GM21390 (cell line): Measurements from ENCODE around the gene ZNF775.

Experiments used
- ATAC-seq: cut with Tn5 transposase; IDR thresholded peaks from one replicate; pipeline ENCODE4 v1.9.1; 2021; ENCODE audit not compliant: unreplicated experiment

The ZNF775 gene

DNA sequence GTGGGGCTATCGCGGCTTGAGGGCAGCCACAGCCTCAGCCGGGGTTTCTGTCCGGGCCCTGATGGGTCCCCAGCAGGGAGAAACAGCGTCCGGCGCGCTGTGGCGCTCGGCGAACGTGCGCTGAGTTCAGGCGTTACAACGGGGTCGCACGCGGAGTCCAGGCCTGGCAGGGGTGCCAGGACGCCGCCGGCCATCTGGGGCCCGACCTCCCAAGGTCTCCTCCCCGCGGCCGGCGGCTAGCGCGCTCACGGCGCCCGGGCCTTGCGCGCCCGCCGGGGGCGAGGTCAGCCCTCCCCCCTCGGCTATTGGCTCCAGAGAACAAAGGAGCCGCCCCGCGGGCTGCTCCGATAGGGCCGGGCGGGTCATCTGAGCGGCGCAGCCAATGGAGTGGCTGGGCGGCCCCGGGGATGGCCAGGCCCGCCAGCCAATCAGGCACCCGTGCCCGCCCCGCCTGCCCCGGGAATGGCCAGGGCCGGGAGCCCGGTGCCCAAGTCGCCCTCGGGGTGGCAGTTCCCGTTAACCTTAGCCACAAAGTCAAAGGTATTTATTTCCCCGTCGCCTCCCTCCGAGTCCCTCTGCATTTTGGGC lies at the start of gene ZNF775:
ZNF775 (plus strand) TSS at position 478 of the 588 bp plus-strand sequence. CDS start 9,141 bp downstream, outside the sequence.
- peak; percentile 73 for ATAC-seq

DNA sequence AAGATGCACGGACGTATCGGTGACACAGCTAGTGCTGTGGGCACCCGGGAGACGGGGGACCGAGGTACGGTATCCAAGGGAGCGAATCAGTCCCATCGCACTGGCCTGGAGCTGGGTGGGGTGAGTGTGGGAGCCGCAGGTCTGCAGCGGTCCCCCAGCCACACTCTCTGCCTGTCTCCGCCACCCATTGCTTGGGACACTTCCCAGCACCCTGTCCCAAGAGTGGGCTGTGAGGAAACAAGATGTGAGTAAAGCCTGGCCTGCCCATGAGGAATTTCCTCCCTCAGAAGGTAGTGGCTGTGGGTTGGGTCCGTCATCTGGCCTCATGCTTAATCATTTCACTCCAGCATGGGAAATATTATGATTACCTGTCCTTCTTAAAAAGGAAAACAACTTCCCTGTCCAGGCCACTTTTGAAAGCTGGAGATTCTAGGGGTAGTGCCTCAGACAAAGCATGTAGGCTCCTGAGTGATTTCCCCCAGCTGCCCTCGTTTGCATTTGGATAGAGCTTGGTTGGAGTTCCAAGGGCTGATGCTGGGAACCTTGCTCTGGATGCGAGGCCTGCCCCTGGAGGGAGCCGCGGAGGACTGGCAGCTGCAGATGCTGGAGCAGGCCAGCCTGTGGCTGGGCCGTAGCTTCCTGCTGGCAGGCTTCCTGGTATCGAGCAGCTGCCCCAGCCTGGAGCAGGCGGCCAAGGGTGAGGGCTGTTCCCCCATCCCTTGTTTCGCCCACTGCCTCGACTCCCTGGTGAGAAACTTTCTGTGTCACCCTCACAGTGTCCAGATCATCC lies 49.6 kb upstream of the ZNF775 start:
- ATAC-seq: no peak

DNA sequence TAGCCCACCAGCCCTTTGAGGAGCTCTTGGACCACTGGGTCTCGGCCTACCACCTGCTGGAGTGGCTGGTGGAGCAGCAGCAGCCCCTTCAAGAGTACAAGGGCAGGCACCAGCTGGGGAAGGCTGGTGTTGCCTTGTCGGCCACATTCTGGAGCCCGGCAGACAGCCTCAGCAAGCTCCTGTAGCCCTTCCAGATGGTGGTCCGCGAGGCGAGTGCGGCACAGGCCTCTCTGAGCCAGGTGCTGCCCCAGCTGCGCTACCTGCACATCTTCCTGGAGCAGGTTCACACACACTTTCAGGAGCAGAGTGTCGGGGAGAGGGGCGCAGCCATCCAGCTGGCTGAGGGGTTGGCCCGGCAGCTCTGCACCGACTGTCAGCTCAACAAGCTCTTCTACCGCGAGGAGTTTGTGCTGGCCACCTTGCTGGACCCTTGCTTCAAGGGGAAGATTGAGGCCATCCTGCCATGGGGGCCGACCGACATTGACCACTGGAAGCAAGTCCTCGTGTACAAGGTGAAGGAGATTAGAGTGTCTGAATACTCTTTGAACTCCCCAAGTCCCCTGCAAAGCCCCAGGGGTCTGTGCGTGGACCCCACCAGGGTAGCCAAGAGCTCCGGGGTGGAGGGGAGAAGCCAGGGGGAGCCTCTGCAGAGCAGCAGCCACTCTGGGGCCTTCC lies 48.8 kb upstream of the ZNF775 start:
- ATAC-seq: no peak

DNA sequence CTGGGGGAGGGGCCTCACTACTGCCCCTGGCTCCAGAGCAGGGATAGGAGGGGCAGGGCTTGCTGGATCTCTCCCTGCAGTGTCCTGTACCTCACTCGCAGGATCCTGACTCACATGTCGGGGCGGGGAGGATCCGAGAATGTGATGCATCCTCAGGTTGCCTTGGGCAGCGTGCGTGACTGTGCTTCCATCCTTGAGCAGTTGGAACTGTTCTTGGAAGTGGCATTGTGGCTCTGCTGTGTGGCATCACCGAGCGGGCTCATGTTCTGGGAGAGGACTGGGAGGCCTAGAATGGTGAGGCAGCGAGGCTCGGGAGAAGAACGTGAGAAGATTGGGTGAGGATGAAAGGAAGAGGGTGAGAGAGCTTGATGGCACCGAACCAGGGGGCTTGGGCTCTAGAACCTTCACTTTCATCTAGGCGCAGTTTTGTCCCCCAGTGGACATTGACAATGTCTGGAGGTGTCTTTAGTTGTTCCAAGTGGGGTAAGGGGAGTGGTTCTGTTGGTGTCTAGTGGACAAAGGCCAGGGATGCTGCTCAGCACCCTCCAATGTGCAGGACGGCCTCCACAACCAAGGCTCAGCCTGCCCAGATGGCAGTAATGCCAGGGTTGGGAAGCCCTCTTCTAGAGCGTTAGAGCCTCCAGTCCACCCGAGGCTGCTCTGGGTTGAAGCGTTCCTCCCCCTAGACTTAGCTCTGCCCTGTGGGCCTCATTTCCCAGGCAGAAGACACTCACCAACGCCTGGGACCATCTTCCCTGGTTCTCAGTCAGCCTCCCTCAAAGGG lies 46.1 kb upstream of the ZNF775 start:
- ATAC-seq: no peak

DNA sequence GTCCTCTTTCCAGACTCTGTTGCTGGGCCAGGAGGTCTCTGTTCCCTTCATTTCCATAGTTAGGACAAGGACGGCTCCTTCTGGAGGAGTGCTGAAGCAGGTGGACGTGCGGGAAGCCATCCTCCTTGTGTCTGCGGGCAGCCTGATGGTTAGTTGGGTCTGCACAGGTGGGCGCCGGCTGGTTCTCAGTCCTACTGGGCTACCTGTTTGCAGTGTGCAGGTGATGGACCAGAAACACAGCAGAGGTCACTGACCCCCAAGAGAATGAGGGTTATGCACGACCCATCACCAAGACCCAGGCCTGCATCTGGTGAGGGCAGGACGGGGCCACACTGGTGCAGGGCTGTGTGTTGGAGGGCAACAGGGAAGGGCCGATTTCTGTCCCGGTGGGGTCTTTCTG lies 45.5 kb upstream of the ZNF775 start:
- no peak for ATAC-seq

DNA sequence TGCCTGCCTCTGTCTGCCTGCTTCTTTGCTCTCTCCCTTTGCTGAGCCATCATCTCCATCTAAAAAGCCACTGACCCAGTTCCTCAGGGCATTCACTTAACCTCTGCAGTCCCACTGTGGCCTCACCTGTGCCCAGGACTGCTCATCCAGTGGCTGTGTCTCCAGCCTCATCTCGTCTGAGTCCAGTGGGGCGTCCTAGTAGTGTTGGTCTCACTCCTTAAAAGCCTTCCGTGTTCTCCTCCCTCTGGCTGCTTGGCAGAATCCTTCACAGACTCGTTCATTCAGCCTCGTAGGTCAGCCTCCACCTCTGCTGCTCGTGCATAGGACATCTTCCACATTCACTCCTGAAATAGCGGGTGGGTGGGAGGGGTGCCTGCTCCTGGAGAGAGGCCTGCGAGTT lies 45.0 kb upstream of the ZNF775 start:
- ATAC-seq: no peak

DNA sequence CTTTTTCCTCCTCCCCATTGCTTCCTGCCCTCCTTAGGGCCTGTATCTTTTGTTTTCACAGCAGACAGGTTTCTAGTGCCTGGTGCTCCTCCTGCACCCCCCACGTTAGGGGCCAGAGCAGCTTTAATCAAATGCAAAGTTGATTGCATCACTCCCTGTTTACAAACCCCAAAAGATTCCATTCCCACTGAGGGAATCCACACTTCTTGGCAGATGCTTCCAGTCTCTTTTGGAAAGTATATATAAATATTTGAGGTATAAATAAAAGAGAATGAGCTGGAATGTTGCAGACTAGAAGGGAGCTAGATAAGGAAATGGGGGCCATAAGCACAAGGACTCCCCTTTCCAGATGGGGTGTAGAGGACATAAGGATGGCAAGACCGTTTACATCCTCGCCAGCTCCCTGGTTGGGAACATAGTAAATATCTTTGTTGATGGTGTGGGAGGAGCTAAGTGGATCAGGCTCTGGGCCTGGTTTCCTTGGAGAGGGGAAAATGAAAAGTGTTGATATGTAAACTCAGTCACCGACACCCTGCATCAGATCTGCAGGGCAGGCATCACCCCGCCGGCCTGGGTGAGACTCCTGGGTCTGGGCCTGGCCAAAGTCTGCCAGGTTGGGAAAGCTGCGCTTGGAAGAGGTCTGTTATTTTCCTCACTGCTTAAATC lies 43.9 kb upstream of the ZNF775 start:
- ATAC-seq: no peak

DNA sequence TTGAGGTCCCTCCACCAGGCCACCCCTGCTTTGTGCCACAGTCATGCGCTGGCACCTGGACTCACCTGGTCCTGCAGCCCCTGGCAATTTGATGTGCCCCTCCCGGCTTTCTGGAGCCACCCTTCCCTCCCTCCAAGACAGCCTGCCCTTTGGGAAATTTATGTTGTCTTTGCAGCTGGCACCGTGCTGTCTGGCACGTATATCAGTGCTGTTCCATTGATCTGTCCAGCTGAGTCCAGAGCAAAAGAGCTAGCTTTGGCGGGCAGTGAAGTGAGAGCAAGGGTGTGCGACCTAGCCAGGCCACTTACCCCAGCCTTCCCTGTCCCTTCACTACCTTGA lies 43.4 kb upstream of the ZNF775 start:
- no peak for ATAC-seq

DNA sequence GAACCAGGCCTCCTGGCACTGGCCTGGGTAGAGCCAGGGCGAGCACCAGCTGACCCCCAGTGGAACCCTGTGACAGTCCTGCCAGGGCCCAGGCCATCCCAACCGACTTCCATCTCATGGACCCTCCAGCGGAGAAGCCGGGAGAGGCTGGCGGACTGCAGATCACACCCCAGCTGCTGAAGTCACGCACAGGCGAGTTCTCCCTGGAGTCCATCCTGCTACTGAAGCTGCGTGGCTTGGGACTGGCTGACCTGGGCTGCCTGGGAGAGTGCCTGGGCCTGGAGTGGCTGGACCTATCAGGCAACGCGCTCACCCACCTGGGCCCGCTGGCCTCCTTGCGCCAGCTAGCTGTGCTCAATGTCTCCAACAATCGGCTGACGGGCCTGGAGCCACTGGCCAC lies 42.4 kb upstream of the ZNF775 start:
- ATAC-seq: no peak

DNA sequence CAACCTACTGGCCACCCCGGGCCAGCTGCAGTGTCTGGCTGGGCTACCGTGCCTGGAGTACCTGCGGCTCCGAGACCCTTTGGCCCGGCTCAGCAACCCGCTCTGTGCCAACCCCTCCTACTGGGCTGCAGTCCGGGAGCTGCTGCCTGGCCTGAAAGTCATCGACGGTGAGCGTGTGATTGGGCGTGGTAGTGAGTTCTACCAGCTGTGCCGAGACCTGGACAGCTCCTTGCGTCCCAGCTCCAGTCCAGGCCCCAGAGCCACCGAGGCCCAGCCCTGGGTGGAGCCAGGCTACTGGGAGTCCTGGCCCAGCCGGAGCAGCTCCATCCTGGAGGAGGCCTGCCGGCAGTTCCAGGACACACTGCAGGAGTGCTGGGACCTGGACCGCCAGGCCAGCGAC lies 42.0 kb upstream of the ZNF775 start:
- ATAC-seq: no peak

DNA sequence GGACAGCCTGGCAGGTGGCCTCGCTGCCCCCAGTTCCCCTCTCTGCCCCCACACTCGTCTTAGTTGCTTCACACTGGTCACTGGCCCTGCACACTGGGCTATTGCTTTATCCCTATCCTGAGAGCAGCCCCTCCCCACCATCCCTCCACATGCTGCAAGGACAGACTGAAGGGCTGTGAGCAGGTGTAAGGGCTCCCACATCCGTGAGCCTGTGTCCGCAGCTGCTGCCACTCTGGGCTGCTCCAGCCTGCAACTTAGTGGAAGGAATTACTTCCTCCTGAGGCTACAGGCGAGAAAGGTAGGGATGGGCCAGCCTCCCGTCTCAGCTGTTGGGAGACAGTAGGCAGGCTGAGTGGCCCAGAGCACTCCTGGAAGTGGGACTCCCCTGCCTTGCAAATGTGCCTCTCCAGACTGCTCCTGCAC lies 41.5 kb upstream of the ZNF775 start:
- ATAC-seq: no peak

DNA sequence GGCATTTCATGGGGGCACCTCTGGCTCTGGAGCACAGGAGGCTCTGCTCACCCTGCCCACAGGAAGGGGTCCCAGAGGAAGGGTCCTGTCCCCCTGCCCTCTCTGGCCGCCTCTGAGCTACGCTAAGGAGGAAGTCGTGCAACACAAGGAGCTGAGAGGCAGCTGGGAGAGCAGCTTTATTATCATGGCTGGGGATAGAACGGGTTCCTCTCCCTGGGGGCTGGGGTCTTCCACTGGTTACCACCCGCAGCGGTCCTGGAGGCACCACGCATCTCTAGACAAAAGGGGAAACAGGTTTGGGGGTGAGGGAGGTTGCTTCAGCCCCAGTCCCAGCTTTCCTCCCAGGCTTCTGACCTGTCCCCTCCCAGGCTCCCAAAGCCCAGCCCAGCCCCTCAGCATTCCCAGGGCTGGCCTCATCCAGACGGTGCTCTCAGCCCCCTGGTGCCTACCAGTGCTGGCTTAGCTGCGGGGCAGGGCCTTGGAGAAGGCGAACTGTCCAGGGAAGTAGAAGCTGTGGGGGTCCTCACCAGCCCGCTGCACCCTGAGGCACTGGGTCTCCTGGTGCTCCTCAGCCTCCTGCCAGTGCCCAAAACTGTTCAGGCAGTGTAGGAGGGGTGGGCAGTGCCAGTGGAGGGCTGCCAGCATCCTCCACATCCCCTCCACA lies 40.8 kb upstream of the ZNF775 start:
- ATAC-seq: no peak

DNA sequence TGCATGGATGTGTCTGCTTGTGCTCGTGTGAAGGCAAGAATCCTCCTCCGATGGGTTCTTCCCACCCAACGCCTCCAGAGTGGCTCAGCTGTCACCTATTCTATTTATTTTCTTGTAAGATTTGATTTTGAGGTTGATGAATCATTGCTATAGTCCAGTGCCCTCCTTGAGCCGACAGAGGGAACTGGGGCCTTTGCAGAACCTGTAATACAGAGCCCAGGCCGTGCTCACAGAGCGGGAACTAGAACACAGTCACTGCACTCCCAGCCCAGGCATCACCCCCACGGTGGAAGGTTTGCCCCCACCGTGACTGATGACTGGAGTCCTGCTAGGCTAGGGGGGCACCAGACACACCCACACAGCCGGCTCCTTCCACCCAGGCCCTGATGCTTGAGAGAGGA lies 39.7 kb upstream of the ZNF775 start:
- no peak for ATAC-seq

DNA sequence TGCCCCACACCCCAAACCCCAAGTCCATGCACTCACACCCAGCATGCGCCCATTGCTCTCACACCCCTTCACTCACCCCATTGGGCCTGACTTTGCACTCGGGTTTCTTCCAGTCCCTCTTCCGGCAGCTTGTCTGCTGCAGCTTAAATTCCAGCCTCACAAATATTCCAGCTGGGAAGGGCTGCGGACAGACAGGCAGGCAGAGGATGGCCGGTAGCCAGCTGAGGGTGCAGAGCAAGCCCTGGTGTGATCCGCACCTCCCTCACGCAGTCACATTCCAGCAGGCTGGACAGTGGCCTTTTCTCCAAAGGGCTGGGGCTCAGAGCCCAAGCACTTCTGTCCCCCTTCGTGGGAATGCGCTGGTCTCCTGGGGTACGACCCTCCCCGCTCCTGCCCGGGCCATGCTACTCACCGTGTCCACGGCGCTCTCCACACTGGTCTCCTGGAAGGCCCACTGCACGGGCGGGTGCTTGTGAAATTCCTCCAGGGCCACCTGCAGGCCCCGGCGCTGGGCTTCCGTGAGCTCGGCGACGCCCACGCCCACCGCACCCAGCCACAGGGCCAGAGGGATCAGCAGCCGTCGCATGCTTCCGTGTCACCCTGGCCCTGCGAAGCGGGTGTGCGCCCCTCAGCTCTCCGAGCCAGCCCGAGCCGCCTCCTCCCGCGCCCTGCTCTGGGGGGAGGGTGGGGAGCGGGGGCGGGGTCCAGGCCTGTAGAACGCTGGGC lies 38.9 kb upstream of the ZNF775 start:
- ATAC-seq: no peak

DNA sequence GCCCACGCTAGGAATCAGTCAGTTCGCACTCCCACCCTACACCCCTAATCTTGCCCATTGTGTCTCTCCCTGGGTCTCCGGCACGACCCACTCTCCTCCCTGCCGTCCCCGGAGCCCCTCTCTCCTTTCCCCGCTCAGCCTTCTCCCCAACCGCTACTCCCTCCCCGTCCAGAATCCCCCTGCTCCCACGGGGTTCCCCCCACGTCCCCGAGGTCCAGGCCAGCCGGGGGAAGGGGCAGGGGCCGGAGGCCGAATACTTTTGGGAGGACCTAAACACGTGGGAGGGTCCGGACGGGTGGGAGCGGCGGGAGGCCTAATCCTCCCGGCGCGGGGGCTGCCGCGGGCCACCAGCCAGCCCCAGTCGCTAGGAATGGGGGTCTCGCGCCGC lies 38.3 kb upstream of the ZNF775 start:
- ATAC-seq: no peak

DNA sequence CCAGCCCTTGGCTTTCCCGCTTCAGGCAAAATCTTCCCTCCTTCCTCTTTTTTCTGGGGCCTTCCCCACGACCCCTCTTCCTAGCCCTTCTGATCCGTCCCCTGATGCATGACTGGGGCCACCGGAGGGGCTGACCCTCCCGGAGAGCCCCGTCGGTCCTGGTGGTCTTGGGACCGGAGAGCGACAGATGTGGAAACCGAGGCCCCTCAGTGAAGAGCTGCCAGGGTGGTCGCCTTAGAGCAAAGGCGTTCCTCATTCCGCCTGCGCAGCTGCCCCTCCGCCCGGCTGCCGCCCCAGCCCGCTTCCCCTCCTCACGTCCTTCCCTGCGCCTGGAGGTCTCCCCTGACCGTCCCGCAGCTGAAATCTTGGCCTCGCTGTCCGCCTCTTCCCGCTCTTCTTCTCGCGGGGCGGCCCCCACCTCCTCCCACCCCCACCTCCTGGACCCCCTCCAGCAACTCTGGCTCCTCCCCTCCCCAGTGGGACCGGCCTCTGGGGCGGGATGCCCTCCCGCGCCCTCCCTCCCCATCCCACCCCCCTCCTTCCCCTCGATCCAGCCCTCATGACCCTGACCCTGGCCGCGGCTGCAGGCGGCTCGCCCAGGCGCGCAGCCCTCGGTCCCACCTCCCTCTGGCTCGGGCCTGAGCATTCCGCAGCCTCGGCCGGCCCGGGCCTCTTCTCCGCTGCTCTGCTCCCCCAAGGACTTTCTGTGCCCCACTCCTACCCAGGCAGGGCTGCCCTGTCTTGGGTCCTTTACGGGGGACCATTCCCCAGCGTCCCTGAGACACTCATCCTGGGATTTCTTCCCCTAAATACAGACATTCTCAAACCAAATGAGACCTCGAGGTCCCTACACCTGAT lies 37.6 kb upstream of the ZNF775 start, which contains the start of gene RARRES2:
RARRES2 (minus strand) TSS at position 367 of the 858 bp plus-strand sequence. CDS start 1,020 bp downstream, outside the sequence.
- ATAC-seq: no peak

DNA sequence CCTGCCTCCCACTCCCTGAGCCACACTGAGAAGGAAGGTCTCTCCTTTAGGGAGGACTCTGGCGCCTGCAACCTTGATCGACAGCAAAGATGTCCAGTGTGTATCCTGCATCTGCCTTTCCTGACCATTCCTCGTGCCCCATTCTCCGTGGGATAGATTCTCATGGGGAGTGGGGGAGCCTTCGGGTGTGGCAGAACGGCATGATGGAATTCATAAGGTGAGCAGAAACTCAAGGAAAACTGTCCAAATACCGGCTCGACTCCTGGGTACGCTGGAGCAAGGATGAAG lies 37.1 kb upstream of the ZNF775 start:
- ATAC-seq: no peak

DNA sequence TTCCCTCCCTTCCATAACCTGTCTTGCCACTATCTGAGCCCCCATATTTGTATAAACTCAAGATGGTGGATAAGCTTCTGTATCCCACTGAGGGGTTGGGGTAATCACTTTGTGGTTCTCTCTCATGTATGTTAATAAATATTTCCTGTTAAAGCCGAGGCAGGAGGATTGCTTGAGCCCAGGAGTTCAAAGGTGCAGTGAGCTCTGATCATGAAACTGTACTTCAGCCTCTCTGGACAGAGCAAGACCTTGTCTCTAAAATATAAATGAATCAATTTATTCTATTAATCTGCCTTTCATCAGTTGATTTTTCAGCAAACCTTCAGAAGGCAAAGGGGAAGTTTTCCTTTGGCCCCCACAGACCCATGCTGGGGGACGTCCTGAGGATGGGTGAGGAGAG lies 35.9 kb upstream of the ZNF775 start:
- ATAC-seq: no peak

DNA sequence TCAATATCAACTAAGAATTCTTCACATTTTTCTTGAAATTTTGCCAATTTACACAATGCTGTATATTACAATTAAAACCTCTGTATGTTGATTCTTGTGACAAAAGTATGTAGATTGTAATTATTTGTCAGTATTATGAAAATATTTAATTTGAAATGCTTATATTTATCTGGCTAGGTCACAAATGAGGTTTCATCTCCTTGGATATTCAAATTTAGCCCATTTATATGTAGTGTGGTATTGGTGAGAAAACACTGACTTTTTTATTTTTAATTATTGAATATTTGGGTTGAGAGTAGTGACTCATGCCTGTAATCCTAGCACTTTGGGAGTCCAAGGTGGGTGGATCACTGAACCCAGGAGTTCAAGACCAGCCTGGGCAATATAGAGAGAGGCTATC lies 34.8 kb upstream of the ZNF775 start:
- no peak for ATAC-seq
